K562 (cell line): ENCODE measurements around the gene HOXD4.

Experiments
- CTCF ChIP-seq, 3 experiments: IDR thresholded peaks in 2 of 3; conservative IDR thresholded peaks in 1 of 3; 2 replicates each; pipeline ENCODE4 v1.5.1; 2011 to 2012; ENCODE audit warnings: low read length in 3 of 3, mild to moderate bottlenecking in 3 of 3, control low read depth in 2 of 3, improper control_type of control experiment in 1 of 3, inconsistent platforms in 1 of 3, low read depth in 1 of 3, mixed read lengths in 1 of 3, moderate library complexity in 1 of 3; ENCODE audit not compliant: insufficient read depth in 2 of 3
- JUN ChIP-seq, 2 experiments: sonication (generic) in 1 of 2; formaldehyde crosslinking in 1 of 2; IDR thresholded peaks; 2 replicates each; pipeline versions ENCODE4 v1.6.1 to v1.8.0; 2012 to 2022; ENCODE audit warnings: borderline replicate concordance in 2 of 2, mild to moderate bottlenecking in 2 of 2, improper control_type of control experiment in 1 of 2, low read depth in 1 of 2, low read length in 1 of 2, missing genetic modification reagents in 1 of 2
- MXI1 ChIP-seq: IDR thresholded peaks from 2 replicates; pipeline ENCODE4 v1.6.1; 2011; ENCODE audit warnings: low read depth, mild to moderate bottlenecking, improper control_type of control experiment, low read length
- NFYB ChIP-seq: IDR thresholded peaks from 2 replicates; pipeline ENCODE4 v1.6.1; 2011; ENCODE audit warnings: mild to moderate bottlenecking, moderate library complexity; ENCODE audit not compliant: insufficient read length; ENCODE audit errors: extremely low read depth
- POLR2A ChIP-seq: fragments of 450-650 bp; conservative IDR thresholded peaks from 2 replicates; pipeline ENCODE4 v1.6.1; 2016
- TAF1 ChIP-seq: IDR thresholded peaks from 2 replicates; pipeline ENCODE4 v1.6.1; 2011; ENCODE audit warnings: mild to moderate bottlenecking, low read length, moderate library complexity; ENCODE audit not compliant: insufficient read depth, control insufficient read depth, severe bottlenecking; ENCODE audit errors: extremely low read depth
- TAF7 ChIP-seq: fragments of 450-650 bp; IDR thresholded peaks from 2 replicates; pipeline ENCODE4 v1.6.1; 2016; ENCODE audit warnings: missing genetic modification characterization, missing compliant biosample characterization
- TFAP4 ChIP-seq: sonication (generic); formaldehyde crosslinking; IDR thresholded peaks from 2 replicates; pipeline ENCODE4 v1.8.0; 2022; ENCODE audit warnings: missing genetic modification reagents, mild to moderate bottlenecking, moderate library complexity, borderline replicate concordance
- ZNF263 ChIP-seq: sonication (generic); formaldehyde crosslinking; IDR thresholded peaks from 2 replicates; pipeline ENCODE4 v1.8.0; 2022; ENCODE audit warnings: mild to moderate bottlenecking, missing genetic modification reagents, borderline replicate concordance

DNA sequence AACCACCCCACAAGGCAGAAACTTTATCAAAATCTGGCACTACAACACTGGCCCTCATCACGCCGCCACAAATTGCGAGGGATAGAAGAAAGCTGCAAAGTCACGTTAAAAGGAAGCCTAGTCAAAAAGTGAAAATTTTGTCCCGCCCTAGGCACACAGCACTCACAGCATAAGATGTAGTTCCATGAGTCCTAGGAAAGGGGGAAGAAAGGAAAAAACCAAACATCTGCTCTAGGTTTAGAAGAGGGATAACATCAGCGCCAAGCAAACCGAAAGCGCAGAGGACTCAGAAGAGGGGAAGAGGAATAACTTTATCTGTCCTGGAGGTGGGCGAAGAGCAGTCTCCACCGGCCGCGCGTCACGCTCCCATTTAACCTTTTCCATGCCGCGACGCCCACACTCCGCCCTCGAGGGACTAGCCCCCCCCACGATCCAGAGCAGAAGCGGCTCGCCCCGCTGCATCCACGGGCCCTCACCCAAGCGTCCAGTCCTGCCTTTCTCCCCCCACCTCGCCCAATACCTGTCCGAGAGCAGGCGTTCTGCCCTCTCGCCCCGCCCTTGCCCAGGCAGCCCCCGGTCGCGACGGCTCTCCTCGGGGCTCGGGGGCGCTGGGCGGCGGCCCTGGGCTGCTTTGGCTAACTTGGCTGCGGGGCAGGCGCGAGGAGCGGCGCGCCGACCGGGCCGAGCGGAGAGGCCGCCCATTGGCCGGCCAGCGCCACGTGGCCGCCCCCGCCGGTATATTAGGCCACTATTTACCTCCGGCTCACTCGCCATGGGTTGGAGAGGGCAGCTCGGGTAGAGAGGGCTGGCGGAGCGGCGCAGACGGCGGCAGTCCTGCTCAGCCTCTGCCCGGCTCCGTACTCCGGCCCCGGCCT, 36.8 kb downstream of the HOXD4 start, which contains the start of gene HOXD1:
- no peak for TF ChIP-seq CTCF (IDR thresholded peaks at IDR 0.05 in 2 of 3, conservative IDR thresholded peaks at IDR 0.05 in 1 of 3; ENCODE audit: insufficient read depth in 2 of 3, low read depth in 1 of 3, low read length in 3 of 3)
- TF ChIP-seq ZNF263 (CRISPR knock-in tag), result no peak
- no peak for TF ChIP-seq POLR2A
- no peak for TF ChIP-seq TAF7
- no peak for TF ChIP-seq MXI1
- no peak for TF ChIP-seq JUN (IDR thresholded peaks at IDR 0.05; ENCODE audit: borderline replicate concordance, low read depth, low read length)
- TF ChIP-seq JUN (CRISPR knock-in tag; IDR thresholded peaks at IDR 0.05; ENCODE audit: borderline replicate concordance), result no peak
- TF ChIP-seq NFYB, result no peak
- no peak for TF ChIP-seq TAF1
- no peak for TF ChIP-seq TFAP4 (CRISPR knock-in tag)
